Lung microvascular endothelial cell (primary cell): ENCODE data around the gene RTL10. TPM values are rescaled to one million over a fixed set of nuclear protein-coding genes. Genes with fewer than 3 reads are reported as not detected.
A peak's percentile ranks its signal among the peaks of the same experiment; 100 is the strongest.

Source experiments
- DNase-seq, 2 donors: peaks; one replicate each; pipeline versions ENCODE4 v3.0.0 to v3.0.0-alpha.2; 2010; ENCODE audit warnings: low read depth in 2 of 2
- total RNA-seq: library from RNA; depleted of rRNA; stranded (reverse); fragments of >200 nt; gene quantifications from 2 replicates; pipeline ENCODE4 v1.2.1, GENCODE V29; 2014

RTL10 gene
- total RNA-seq, 1 donor from 2014 or later, result 25.8 TPM

- DNase-seq, result no peak
These were observed 12.0 kb upstream of the RTL10 start for GRCh38 chr22:19866665-19867009.

GRCh38 chr22:19865141-19865829 is 10.6 kb upstream of the RTL10 start:
- no peak for DNase-seq

GRCh38 chr22:19864538-19865106 is 9.9 kb upstream of the RTL10 start:
- DNase-seq, result no peak

- no peak for DNase-seq
These were observed 8.9 kb upstream of the RTL10 start for GRCh38 chr22:19863571-19863970.

GRCh38 chr22:19862619-19863246 is 8.1 kb upstream of the RTL10 start:
- no peak for DNase-seq

- no peak for DNase-seq
These were observed 5.3 kb upstream of the RTL10 start for GRCh38 chr22:19859861-19860510.

- DNase-seq, result no peak
These were observed 2.7 kb upstream of the RTL10 start for GRCh38 chr22:19857382-19857781.

- DNase-seq, result peak; percentile 55 to 80
These were observed 1.1 kb upstream of the RTL10 start for GRCh38 chr22:19855504-19856409.

GRCh38 chr22:19853879-19854777 is 546 bp downstream of the RTL10 start:
- DNase-seq, result peak in 1 of 2 donors; percentile 23

- DNase-seq, result peak in 1 of 2 donors; percentile 4
These were observed 1.4 kb downstream of the RTL10 start for GRCh38 chr22:19853058-19853878.

GRCh38 chr22:19852177-19852781 is 2.4 kb downstream of the RTL10 start:
- no peak for DNase-seq

- no peak for DNase-seq
These were observed 3.1 kb downstream of the RTL10 start for GRCh38 chr22:19851291-19852176.

GRCh38 chr22:19850763-19851109 is 3.9 kb downstream of the RTL10 start:
- no peak for DNase-seq

GRCh38 chr22:19849835-19850762 is 4.6 kb downstream of the RTL10 start:
- peak in 1 of 2 donors; percentile 2 for DNase-seq

- DNase-seq, result peak in 1 of 2 donors; percentile 32
These were observed 6.1 kb downstream of the RTL10 start for GRCh38 chr22:19848298-19849224.

- no peak for DNase-seq
These were observed 7.4 kb downstream of the RTL10 start for GRCh38 chr22:19847345-19847632.
